NCI-H1417 treated with DMSO at 0.1 percent for 48 hours (cell line): ENCODE measurements around the gene RANBP3L.
"Not testable (repeated sequence)": the region's sequence is repeated elsewhere in the genome, so short reads cannot be mapped to it uniquely, and the experiment has no call there.

Experiments used
- DNase-seq: peaks from one replicate; lab custom pipeline; 2025; lab: John Stamatoyannopoulos, UW

Gene RANBP3L

DNA sequence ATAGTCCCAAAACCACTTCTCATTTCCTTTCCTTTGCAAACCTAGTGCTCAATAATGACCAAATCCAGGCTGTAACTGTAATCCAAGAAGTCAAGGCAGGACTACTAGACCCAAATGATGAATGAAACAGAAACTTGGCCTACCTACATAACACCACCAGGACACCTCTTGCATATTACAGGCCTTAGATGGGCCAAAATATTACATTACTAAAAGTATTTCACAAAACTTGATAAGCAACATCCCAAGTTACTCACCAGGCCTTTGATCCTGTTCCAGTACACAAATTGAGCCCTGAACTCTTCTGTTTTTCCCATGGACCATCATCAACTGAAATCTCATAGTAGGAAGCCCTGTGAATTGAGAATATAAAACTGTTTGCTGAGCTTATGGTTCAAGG is 94.8 kb downstream of the RANBP3L start:
- DNase-seq = no peak

DNA sequence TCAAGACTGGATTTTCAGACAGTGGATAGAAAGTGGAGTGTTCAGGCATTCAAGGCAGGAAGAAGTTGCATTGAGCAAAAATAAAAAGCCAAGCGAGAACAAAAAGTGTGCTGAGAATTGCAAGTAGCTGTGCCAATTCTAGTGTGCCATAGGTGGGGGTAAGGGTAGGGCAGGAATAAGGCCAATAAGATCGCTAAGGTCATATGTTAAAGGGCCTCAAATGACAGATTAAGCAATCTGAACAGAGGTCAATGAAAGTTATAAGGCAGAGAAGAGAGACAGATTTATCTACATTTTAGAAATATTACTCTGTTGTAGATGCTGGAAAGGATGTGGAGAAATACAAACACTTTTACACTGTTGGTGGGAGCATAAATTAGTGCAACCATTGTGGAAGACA is 96.4 kb downstream of the RANBP3L start:
- DNase-seq = no peak

DNA sequence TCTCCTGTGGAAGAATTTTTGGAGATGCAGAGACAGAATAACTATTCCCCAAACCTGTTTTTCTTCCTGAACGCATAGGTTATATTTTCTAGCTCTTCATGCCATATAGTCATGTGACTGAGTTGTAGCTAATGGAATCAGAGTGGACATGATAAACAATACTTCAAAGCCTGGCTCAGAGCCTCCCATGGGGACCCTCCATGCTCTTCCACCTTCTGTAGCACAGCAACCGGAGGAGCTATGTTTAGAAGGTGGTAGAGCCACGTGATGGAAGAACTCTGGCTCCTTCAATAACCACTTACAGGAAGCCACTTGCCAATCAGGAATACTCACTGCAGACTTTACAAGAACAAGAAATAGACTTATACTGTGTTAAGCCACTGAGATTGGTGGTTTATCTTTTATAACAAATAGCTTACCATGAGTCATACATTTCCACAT is 99.2 kb downstream of the RANBP3L start:
- no peak for DNase-seq

DNA sequence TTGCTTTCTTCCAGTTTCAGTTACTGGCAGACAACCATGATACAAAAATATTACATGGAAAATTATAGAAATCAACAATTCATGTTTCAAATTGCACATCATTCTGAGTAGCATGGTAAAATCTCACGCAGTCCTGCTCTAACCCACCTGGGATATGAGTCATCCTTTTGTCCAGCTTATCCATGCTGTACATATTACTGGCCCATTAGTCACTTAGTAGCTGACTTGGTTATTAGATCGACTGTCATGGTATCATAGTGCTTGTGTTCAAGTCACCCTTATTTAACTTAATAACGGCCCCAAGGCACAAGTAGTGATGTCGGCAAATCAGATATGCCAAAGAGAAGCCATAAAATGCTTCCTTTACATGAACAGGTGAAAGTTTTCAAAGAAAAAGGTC is 101.2 kb downstream of the RANBP3L start:
- no peak for DNase-seq

DNA sequence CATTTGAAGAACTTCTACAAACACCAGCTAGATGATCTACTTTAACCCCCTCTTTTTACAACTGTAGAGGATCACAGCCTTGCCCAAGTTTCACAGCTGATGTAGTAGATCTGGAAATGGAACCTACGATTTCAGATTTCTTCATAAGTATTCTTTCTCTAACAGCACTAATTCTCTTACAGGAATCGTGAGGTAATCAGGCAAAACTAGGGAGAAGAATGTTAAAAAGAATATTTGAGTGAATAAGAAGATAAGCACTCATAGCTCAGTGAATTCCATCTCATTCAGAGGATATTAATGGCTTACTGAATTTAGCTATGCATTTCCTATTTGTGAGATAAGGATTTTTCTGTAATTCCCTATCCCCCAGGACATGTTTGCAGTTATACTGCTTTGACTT is 102.1 kb downstream of the RANBP3L start:
- no peak for DNase-seq

DNA sequence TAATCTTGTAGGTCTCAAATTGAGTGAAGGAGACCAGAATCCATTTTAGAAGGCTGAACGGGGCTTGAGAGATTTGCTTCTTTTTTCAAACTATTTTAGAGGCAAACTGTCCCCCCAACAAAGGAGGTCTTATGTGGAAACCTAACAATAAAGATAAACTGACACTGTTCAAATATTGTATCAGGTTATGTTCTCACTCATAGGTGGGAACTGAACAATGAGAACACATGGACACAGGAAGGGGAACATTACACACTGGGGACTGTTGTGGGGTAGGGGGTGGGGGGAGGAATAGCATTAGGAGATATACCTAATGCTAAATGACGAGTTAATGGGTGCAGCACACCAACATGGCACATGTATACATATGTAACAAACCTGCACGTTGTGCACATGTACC is 102.9 kb downstream of the RANBP3L start:
- DNase-seq = not testable (repeated sequence)
